Stimulated activated CD4-positive, alpha-beta T cell treated with anti-CD3 and anti-CD28 coated beads, Interleukin-4, amount 100 ng/mL, for 1 hour (primary cell): ENCODE measurements around the gene LBHD2.
A peak's percentile ranks its signal among the peaks of the same experiment; 100 is the strongest.
"Not testable (repeated sequence)": the region's sequence is repeated elsewhere in the genome, so short reads cannot be mapped to it uniquely, and the experiment has no call there.

Source experiments
- DNase-seq: peaks from one replicate; pipeline ENCODE4 v3.0.0-alpha.2; 2020

The LBHD2 gene

DNA sequence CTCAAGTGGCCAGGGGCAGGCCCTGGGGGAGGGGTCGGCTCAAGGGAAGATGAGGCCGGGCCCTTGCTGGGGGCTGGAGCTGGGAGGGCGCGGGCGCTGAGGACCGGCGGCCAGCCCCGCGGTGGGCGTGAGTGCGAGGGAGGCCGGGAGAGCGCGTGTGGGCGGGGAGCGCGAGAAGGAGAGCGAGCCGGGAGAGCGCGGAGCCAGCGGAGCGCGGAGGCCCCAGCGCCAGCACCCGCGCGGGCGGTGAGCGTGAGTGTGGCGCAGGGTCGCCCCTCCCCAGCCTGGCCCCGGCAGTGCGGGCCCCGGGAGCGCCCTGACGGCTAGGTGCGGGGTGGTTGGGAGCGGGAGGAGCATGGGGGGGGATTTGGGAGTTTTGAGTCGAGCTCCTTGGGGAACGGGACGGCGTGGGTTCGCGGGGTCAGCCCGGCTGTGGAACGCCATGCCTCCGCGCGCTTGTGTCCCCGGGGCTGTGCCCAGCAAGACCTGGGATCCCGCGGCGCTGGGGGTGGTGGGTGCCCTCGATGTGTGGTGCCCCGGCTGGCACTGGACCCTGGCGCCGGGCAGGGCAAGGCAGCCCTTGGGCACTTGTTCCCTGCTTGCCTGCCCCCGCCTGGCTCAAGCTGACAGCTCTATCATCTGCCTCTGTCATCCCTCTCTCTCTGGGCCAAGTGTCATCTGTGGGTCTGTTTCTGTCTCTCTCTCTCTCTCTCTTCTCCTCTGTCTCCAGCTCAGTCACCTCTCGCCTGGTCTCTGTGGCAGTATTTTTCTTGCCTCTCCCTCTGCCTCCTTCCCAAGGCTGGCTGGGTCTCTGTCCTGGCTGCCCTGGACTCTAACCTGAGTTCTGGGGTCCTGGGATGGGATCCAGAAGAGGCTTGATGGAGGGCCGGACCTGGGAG lies at the start of gene LBHD2:
LBHD2 (plus strand) TSS at position 190 of the 899 bp plus-strand sequence. CDS start 1,803 bp downstream, outside the sequence.
- DNase-seq = no peak

DNA sequence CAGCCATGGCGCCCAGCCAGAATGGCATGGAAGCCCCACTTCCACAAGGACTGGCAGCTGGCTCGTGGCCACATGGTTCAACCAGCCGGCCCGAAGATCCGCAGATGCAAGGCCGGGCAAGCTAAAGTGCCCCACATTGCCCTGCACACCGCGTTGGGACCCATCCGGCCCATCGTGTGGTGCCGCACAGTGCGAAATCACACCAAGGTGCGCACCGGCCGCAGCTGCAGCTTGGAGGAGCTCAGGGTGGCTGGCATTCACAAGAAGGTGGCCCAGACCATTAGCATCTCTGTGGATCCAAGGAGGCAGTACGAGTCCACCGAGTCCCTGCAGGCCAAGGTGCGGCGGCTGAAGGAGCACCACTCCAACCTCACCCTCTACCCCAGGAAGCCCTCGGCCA lies 42.5 kb upstream of the LBHD2 start:
- no peak for DNase-seq

DNA sequence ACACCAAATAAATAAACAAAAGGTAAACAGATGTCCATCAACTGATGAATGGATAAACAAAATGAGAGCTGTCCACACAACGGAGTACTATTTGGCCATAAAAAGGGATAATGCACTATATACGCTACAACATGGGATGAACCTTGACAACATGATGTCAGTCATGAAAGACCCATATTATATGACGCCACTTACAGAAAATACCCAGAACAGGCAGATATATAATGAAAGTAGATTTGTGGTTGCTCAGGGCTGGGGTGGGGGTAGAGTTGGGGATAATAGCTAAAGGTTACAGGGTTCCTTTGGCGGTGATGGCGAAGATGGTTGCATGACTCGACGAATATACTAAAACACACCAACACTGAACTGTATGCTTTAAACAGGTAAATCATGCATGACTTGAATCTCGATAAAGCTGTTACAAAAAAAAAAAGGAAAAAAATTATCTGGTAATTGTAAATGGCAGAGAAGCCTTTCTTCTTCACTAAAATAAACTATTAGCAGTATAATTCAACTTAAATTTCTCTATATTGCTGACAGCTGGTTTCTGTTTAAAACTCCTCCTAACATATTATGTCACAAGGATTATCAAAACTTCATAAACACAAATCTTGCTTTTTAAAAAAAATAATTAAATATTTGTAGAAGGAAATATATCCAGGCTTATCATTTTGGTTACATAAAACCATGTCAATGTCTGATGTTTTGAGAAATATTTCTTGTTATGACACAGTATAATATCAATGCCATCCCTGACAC lies 40.6 kb upstream of the LBHD2 start:
- DNase-seq = no peak

DNA sequence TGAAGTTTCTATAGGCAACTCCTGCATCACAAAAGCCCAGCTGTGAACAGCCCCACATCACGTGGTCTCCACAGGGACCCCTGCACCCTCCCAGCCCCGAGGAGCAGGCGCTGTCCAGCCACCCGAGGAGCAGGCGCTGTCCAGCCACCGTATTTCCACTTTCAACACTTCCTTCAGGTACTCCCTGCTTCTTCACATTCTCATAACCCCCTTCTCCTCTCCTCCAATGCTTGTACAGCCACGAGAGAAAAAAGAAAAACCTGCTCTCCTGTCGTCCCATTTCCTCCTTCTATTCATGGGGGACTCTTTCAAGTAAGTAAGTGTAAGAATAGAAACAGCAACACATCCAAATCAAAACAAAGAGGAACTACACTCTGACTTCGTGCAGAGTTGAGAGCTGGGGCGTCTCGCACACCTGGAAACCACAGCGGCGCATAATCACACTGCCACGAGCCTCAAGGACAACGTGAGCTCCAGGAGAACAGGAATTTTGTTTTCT lies 38.6 kb upstream of the LBHD2 start:
- DNase-seq = no peak

DNA sequence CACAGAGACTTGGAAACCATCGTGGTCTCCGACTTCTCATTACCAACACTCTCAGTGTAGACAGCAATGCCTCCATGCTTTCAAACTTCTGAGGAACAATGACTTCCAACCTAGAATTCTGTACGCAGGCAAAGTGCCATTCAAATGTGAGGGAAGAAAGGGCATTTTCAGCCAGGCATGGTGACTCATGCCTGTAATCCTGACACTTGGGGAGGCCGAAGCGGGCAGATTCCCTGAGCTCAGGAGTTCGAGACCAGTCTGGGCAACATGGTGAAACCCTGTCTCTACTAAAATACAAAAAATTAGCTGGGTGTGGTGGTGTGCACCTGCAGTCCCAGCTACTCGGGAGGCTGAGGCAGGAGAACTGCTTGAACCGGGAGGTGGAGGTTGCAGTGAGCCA lies 36.6 kb upstream of the LBHD2 start:
- not testable (repeated sequence) for DNase-seq

DNA sequence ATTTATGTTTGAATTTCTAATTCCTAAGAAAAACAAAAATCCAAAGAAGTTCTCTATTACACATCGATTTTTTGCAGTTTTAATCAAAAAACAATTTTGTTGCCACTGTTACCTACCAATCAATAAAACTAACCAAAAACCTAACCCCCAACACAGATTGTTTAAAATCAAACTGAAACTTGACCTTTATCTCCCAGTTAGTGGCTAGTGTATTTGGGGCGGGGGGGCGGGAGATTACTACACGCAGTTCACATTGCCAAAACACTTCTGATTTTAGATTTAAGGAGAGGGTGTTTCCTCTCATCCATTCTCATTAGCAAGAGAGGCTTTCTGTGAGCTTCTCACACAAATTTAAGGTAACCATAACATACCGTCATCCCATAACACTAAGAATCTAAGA lies 33.1 kb upstream of the LBHD2 start:
- DNase-seq = no peak

DNA sequence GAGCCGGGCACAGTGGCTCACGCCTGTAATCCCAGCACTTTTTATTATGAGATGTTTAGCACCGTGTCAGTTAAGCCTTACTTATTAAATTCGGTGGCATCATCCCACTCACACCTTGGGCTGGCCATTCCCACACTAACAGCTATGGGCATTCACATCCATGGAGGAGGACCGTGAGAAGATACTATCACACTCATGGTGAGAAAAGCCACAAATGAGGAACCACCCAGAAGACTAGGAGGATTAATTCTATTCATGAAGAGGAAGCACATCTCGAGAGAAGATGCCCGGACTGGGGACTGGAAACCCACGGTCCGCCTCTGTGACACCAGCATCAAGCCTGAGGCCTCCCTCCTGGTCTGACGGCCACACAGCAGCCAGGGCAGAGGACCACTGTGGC lies 31.6 kb upstream of the LBHD2 start:
- no peak for DNase-seq

DNA sequence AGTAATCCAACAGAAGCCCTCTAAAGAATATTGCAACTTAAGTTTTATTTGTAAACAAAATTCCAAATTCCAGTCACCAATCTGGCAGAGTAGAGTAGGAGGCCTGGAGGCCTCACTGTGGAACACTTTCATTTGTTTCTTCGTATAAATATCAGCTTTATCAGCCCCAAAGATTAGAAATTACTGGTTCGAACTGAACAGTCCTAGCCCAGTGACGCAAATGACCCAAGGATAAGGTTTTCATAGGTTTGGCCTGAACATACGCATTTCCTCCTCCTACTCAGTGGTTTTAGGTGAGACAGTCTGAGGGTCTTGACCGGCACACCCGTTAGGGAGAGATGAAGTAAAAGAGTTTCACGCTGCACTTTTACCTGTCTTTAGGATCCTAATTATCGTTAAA lies 28.3 kb upstream of the LBHD2 start:
- DNase-seq = no peak

DNA sequence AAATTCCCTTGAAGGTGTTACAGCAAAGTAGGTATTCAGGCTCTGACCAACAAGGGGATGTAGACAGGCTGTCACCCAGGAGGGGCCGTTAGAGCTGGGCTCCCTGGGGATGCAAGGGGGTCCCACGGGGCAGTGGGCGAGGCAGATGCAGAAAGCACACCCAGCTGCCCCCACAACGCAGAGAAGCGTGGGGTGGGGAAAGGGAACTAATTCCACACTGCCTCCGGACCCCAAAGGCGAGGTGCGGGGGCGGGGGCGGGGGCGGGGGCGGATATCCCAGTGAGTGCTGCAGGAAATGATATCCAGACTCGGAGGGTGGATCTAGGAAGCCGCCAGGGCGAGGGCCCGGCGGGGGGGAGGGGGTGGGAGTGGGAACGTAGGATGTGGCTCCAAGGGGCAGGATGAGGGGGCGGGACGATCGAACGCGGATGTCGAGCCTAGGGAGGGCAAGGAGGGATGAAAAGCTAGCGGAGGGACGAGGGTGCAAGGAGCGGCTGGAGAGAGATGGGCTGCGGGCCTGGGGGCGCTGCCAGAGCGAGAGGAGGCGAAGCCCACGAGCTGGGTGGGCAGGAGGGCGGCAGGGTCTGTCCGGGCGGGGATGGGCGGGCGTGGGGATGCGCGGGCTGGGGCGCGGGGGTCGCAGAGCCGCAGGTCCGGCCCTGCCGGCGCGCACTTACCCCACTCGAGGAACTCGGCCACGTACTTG lies 27.5 kb upstream of the LBHD2 start:
- DNase-seq = no peak

DNA sequence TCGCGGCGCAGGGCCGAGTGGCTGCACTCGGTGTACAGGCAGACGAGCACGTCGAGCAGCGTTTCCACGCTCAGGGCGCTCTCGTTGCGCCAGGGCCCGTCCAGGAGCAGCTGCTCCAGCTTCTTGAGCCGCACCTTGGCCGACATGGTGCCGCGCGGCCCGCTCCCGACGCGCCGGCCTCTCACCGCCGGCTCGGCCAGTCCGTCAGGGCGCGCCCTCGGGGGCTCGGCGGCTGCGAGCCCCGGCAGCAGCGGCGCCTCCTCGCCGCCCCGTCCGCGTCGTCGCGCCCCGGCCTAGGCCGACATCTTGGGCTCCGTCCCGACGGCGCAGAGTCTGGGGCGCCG lies 27.0 kb upstream of the LBHD2 start:
- no peak for DNase-seq

DNA sequence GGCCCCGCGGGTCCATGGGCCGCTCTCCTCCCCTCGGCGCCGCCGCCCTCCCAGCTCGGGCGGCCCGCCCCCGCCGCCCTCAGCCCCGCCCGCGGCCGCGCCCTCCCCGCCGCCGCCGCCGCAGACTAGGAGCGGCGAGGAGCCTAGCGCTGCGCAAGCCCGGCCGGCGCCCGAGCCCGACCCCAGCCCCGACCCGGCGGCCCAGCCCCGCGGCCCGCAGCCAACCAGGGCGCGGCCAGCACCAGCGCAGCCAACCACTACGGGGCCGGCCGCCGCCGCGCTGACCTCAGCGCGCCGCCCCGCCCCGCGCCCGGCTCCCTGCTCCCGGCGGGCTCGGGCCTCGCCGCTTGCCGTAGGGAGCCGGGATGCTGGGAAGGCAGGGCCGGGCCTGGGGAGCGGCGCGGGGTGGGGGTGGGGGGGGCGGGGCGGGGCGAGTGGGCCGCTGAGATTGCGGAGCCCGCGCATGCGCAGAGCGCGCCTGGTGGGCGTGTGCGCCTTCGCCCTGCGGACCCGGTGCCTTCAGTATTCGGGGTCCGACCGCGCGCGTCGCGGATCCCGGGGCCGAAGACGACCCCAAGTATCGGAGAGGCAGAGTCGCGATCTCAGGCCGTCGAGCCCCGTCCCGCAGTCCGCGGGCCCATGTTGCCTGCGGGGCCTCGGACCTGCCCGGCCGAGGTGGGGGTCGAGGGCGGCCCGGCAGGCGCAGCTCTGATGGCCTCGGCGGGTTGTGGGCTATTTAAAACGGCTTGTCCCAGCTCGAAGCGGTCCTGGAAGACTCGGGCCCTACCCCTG lies 26.4 kb upstream of the LBHD2 start, which contains the start of gene CDC42BPB:
CDC42BPB (minus strand) TSS at position 178 of the 792 bp plus-strand sequence. CDS start 376 bp downstream, outside the sequence.
- peak; percentile 54 for DNase-seq

DNA sequence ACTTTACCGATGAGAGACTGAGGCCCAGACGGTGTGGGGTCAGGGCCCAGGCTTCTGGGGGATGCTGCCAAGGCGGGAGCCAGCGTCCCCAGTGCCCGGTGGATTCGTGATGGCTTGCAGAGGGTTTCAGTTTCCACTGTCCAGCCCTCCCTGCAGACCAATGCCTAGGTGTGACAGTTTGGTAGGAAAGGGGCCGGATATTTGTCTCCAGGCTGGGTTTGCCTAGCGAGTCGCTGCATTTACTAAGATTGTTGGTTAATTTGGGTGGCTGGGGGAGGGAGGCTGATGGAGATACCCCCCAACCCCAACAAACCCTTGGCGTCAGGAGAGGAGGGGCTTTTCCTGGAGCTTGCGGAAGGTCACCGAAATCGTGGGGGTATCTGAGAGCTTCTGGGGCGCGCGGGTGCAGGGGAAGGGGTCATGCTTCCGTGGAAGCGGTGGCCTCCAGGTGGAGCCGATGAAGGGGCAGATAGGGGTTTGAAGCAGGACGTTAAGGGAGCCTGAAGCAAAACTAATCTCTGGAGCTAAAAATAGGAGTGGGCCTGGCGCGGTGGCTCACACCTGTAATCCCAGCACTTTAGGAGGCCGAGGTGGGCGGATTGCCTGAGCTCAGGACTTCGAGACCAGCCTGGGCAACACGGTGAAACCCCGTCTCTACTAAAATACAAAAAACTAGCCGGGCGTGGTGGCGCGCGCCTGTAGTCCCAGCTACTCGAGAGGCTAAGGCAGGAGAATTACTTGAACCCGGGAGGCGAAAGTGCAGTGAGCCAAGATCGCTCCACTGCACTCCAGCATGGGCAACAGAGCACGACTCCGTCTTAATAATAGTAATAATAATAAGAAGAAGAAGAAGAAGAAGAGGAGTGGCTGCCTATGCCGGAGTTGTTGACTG lies 25.6 kb upstream of the LBHD2 start:
- DNase-seq = no peak

DNA sequence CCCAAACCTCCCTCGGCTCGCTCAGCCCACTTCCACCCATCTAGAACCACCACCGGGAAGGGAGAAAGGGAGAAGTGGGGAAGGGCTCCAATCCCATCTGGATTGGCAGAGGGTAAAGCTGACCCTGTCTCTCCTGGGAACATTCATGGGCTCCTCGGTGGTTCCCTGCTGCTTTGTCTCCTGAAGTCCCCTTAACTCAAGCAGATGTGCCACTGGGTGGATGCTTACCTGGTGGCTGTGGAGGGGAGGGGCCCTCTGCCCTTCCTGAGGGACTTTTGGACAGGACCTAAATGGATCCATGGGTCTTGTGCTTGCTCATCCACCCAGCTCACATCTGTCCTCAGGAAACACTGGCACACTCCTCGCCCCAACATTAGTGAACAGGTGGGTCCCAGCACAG lies 24.5 kb upstream of the LBHD2 start:
- no peak for DNase-seq

DNA sequence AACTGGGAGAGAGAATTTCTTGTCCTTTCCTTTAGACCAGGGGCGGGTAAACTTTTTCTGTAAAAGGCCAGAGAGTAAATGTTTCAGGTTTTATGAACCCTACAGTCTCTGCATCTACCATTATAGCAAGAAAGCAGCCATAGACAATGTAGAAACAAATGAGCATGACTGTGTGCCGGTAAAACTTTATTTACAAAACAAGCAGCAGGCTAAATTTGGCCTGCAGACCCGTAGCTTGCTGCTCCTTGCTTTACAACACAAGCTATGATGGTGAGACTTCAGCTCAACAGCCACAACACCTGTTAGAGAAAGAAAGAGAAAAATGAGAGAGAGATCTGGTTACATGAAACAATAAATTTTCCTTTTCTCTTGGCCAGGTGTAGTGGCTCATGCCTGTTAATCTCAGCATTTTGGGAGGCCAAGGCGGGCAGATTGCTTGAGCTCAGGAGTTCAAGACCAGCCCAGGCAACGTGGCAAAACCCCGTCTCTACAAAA lies 22.5 kb upstream of the LBHD2 start:
- no peak for DNase-seq

DNA sequence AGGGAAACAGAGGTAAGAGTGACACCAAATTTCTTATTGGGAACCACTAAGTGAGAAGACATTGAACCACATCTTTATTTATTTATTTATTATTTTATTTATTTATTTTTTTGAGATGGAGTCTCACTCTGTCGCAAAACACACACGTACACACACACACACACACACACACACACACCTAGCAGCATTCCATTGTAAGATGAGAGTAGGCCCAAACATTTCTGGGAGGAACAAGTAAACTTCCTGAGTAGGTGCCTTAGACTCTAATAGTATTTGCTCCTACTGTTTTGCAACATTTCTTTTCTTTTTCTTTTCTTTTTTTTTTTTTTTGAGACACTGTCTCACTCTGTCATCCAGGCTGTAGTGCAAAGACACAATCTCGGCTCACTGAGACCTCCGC lies 19.6 kb upstream of the LBHD2 start:
- DNase-seq = no peak

DNA sequence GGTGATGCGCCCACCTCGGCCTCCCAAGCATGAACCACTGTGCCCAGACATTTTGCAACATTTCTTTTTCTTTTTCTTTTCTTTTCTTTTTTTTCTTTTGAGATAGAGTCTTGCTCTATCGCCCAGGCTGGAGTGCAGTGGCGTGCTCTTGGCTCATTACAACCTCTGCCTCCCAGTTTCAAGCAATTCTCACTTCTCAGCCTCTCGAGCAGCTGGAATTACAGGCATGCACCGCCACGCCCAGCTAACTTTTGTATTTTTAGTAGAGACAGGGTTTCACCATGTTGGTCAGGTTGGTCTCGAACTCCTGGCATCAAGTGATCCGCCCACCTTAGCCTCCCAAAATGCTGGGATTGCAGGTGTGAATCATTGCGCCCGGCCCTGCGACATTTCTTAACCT lies 19.0 kb upstream of the LBHD2 start:
- no peak for DNase-seq

DNA sequence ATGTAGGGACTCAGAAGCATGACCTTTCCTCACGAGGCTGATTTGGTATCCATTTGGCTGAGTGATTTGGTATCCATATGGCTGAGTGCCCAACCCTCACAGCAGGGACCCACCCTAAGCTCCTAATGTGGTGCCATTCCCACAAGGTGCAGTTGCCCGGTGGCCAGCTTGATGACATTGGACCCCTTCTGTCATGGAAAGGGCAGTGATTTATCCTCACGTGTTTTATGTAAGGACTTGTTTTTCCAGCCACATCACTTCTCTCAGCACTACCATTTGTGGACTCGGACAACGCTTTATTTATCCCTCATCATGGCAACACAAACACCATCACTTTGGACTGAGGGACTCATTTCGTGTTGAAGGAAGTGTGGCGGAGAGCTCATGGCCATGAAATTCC lies 18.1 kb upstream of the LBHD2 start:
- no peak for DNase-seq

DNA sequence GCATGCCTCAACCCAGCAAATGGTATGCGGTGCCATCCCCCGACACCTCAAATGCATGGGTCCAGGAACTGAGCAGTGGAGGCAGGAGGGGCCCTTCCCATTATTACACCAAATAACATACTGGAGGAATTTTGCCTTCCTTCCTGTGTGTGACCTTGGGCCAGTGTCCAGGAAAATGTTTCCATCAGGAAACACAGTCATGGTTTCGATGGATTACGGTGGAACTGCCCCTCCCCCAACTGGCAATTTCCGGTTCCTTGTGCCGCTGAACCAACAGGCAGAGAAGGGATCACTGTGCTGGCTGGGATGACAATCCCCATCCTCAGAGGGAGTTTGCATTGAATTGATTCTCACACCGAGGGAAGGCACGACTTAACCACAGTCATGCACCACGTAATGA lies 17.6 kb upstream of the LBHD2 start:
- DNase-seq = no peak

DNA sequence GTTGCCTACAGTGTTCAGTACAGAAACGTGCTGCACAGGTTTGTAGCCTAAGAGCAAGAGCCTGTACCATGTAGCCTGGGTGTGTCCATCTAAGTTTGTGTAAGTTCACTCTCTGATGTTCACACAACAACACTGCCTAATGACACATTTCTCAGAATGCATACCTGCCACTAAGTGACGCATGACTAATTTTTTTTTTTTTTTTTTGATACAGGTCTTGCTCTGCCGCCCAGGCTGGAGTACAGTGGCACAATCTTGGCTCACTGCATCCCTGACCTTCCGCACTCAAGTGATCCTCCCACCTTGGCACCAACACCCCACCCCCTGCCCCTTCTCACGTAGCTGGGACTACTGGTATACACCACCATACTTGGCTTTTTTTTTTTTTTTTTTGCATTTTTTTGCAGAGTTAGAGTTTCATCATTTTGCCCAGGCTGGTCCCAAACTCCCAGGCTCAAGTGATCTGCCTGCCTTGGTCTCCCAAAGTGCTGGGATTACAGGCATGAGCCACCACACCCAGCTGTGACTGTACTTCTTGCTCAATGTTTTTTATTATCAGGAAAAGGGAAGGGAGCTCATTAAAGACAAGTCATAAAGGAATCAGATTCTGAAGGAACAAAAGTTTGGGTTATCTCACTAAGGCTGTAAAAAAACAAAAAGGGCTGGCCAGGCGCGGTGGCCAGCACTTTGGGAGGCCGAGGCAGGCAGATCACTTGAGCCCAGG lies 16.6 kb upstream of the LBHD2 start:
- DNase-seq = no peak

DNA sequence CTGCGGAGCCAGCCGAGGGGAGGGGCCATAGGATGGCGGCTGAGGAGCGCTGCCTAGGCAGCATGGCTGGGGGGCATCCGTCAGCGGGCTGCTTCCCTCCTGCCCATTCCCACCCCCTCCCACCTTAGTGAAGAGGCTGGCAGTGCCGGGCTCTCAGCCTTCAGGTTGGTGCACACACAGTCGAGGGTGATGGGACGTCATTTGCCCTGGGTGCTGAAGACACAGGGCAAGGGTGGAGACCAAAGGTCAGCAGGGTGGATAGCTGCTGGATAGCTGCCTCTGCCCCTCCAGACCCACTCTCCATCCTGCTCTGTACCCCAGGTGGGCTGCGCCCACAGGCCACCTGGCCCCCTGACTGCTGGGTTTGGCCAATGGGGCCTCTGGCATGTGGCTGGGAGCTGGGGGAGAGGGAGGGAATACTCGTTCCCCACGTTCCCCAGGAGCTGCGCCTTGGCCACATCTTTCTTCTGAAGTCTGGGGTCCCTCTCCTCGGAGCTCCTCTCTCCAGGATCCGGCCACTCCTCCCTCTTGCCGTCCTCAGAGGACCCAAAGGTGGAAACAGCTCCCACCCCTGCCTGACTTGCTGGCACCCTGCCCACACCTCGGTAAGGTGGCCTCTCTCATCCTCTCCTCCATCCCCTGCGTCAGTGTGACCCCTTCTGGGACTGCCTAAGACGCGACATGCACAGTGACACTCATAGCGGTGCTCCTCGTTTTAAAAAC lies 15.5 kb upstream of the LBHD2 start:
- no peak for DNase-seq
